ENCODE data around the gene CA5A.

DNA sequence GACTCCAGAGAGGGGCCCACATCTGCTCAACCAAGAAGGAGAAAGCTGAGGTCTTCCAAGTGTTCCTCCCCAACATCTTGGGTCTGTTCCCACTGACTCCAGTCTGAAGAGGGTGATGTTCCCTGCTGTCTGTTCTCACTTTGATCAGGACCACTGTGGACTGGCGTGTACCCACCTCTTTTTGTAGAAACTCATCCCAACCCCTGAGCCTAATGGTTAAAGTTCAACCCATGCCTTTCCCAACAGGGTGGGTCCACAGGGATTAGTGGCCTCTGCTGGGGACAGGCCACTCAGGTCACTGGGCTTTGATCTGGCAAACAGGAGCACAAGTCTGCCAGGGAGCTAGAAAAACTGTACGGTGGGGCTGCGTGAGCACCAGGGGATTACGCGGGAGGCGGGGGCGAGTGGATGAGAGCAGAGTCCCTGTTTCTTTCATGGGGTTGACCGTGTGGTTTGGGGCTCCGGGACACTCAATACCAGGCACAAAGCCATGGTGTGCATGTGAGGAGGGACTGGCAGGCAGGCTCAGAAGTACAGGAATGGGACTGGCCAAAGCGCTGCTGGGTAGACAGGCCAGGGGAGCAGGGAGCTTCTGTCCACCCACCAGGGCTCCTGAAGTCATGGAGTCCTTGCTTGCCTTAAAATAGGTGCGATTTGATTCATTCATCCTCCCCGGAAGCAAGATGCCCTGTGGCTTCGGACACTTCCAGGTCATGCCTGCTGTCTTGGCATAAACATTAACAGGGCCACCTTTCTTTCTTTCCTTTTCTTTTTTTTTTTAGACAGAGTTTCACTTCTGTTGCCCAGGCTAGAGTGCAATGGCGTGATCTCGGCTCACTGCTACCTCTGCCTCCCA, at the start of gene CA5A:
- no peak for TF ChIP-seq POLR2A (IDR thresholded peaks at IDR 0.05)
- no peak for TF ChIP-seq CTCF (IDR thresholded peaks at IDR 0.05)

Measured in uterus (tissue), 2 donors.